C4-2B (cell line): Measurements from ENCODE around the gene PCYT1B.
A peak's percentile ranks its signal among the peaks of the same experiment; 100 is the strongest.

Experiments used
- H3K27ac ChIP-seq: fragments of 450-650 bp; 2 replicates; pipeline ENCODE4 v1.5.1; 2017
- ZFX ChIP-seq: fragments of 450-650 bp; IDR thresholded peaks from 2 replicates; pipeline ENCODE4 v1.6.1; 2017
- TF ChIP-seq, protein P1 (sequence below): fragments of 450-650 bp; conservative IDR thresholded peaks from 2 replicates; pipeline ENCODE4 v1.5.1; 2017; ENCODE audit warnings: mild to moderate bottlenecking

PCYT1B gene

DNA sequence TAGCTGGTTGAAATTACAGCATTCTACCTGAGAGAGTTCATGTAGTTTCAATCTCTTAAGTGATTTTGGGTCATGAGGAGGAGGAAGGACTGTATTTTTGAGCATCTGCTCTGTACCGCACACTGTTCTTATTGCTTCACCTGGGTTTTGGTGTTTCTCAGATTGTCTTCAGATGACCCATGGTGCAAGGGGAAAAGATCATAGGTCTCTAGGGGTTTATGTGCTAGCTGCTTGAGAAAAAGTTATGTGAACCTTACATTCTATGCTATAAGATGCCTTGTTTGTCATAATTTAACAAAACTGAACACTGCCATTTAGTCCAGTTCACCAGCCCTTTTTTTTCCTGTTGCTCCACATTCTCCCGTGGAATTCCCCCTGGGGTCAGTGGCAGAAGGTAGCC lies 121.7 kb downstream of the PCYT1B start:
- TF ChIP-seq, protein P1, sequence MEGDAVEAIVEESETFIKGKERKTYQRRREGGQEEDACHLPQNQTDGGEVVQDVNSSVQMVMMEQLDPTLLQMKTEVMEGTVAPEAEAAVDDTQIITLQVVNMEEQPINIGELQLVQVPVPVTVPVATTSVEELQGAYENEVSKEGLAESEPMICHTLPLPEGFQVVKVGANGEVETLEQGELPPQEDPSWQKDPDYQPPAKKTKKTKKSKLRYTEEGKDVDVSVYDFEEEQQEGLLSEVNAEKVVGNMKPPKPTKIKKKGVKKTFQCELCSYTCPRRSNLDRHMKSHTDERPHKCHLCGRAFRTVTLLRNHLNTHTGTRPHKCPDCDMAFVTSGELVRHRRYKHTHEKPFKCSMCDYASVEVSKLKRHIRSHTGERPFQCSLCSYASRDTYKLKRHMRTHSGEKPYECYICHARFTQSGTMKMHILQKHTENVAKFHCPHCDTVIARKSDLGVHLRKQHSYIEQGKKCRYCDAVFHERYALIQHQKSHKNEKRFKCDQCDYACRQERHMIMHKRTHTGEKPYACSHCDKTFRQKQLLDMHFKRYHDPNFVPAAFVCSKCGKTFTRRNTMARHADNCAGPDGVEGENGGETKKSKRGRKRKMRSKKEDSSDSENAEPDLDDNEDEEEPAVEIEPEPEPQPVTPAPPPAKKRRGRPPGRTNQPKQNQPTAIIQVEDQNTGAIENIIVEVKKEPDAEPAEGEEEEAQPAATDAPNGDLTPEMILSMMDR = no peak
- TF ChIP-seq ZFX = no peak
- no peak overlapping the region for H3K27ac ChIP-seq

DNA sequence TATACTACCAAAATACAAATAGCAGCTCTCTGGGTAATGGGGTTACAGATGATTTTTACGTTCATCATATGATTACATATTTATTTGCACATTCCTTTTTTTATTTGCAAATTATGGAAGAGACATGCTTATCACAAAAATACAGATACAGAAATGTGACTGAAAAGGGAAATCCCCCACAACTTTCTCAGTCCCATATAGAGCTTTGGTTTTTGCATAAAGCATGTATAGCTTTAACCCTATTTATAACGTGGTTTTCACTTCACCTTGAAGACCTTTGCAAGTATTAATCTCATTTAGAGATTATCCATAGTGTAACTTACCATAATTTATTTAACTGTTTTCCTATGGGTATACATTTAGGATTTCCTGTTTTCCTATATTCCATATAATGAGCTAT lies 126.7 kb downstream of the PCYT1B start:
- H3K27ac ChIP-seq = no peak overlapping the region
- TF ChIP-seq, protein P1 = no peak
- no peak for TF ChIP-seq ZFX

GRCh38 chrX:24515447-24515846 lies 131.7 kb downstream of the PCYT1B start:
- TF ChIP-seq ZFX = no peak
- TF ChIP-seq, protein P1 = peak; percentile 43
- H3K27ac ChIP-seq = no peak overlapping the region

- TF ChIP-seq ZFX = no peak
- TF ChIP-seq, protein P1 = no peak
- no peak overlapping the region for H3K27ac ChIP-seq
Measured at GRCh38 chrX:24513416-24513815, 133.7 kb downstream of the PCYT1B start.

DNA sequence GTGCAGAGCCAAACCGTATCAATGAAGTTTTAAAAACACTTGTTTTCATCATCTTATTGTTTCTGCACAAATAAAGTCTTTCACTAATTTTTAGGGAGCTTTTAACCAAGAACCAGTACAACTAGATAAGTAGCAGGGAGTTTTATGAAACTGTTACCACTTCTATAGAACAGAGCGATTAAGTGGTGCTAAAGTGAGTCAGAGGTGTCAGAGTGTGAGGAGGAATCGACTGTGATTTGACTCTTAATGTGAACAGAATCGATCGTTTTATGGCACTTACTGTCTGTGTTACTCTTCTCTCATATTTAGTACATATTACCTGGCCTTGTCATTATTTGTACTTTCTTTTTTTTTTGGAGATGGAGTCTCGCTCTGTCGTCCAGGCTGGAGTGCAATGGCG lies 138.8 kb downstream of the PCYT1B start:
- H3K27ac ChIP-seq = no peak overlapping the region
- TF ChIP-seq, protein P1 = no peak
